HTR-8/SVneo (cell line): Measurements from ENCODE around the gene DAPP1.
"Not testable (repeated sequence)": the region's sequence is repeated elsewhere in the genome, so short reads cannot be mapped to it uniquely, and the experiment has no call there.

ENCODE experiments used
- DNase-seq: peaks from one replicate; pipeline ENCODE4 v3.0.0; 2011; ENCODE audit warnings: low spot score, mixed read lengths; ENCODE audit not compliant: insufficient read length
- FAIRE-seq: peaks from 2 replicates; lab custom pipeline; 2011; peaks lifted over from hg19 to GRCh38; lab: Jason Lieb, UNC

DAPP1 gene

GRCh38 chr4:99816545-99817308, at the start of gene DAPP1:
Gene DAPP1, plus strand, starts transcription at chr4:99816827. Its CDS starts 87 bp downstream, at chr4:99816914.
- FAIRE-seq: no peak
- no peak for DNase-seq

GRCh38 chr4:99770842-99771241, 45.8 kb upstream of the DAPP1 start:
- not testable (repeated sequence) for DNase-seq, FAIRE-seq

- no peak for DNase-seq
- FAIRE-seq: no peak
These were observed 32.7 kb upstream of the DAPP1 start for GRCh38 chr4:99783940-99784339.

- no peak for FAIRE-seq
- no peak for DNase-seq
These were observed 31.8 kb upstream of the DAPP1 start for GRCh38 chr4:99784842-99785241.

GRCh38 chr4:99790796-99791617, 25.6 kb upstream of the DAPP1 start:
- FAIRE-seq (no peak), DNase-seq (no peak)

- DNase-seq (no peak), FAIRE-seq (no peak)
These were observed 16.2 kb upstream of the DAPP1 start for GRCh38 chr4:99800332-99801004.

- no peak for FAIRE-seq
These were observed 15.5 kb upstream of the DAPP1 start for GRCh38 chr4:99801005-99801699.

GRCh38 chr4:99803566-99804101, 13.0 kb upstream of the DAPP1 start:
- no peak for FAIRE-seq

More at GRCh38 chr4:99801005-99801699, 15.5 kb upstream of the DAPP1 start:
- no peak for DNase-seq

GRCh38 chr4:99806545-99806944, 10.1 kb upstream of the DAPP1 start:
- FAIRE-seq (no peak), DNase-seq (no peak)

More at GRCh38 chr4:99803566-99804101, 13.0 kb upstream of the DAPP1 start:
- DNase-seq: no peak

- DNase-seq (no peak), FAIRE-seq (no peak)
These were observed 9.0 kb upstream of the DAPP1 start for GRCh38 chr4:99807666-99808065.

- no peak for FAIRE-seq
- peak; percentile 13 for DNase-seq
These were observed 8.3 kb upstream of the DAPP1 start for GRCh38 chr4:99808260-99808857.

GRCh38 chr4:99809326-99809725, 7.3 kb upstream of the DAPP1 start:
- FAIRE-seq (no peak), DNase-seq (no peak)

GRCh38 chr4:99810536-99810935, 6.1 kb upstream of the DAPP1 start:
- FAIRE-seq: no peak
- DNase-seq: no peak

GRCh38 chr4:99811117-99811516, 5.5 kb upstream of the DAPP1 start:
- no peak for DNase-seq
- FAIRE-seq: no peak

GRCh38 chr4:99811850-99812249, 4.8 kb upstream of the DAPP1 start:
- FAIRE-seq (no peak), DNase-seq (peak; percentile 2)

- DNase-seq: no peak
- FAIRE-seq: no peak
These were observed 1.0 kb upstream of the DAPP1 start for GRCh38 chr4:99815597-99816011.

GRCh38 chr4:99817309-99817890, 773 bp downstream of the DAPP1 start:
- DNase-seq (no peak), FAIRE-seq (no peak)

- FAIRE-seq (no peak), DNase-seq (no peak)
These were observed 2.0 kb downstream of the DAPP1 start for GRCh38 chr4:99818661-99819060.

GRCh38 chr4:99821918-99822503, 5.4 kb downstream of the DAPP1 start:
- DNase-seq: no peak
- no peak for FAIRE-seq
